SHP77 treated with DMSO at 0.1 percent for 48 hours (cell line): Measurements from ENCODE around the gene HOXB3.
"Not testable (repeated sequence)": the region's sequence is repeated elsewhere in the genome, so short reads cannot be mapped to it uniquely, and the experiment has no call there.

Experiments
- DNase-seq: peaks from one replicate; lab custom pipeline; 2025; lab: John Stamatoyannopoulos, UW

The HOXB3 gene

GRCh38 chr17:48526608-48527546 lies 63.2 kb downstream of the HOXB3 start:
- DNase-seq = no peak

- peak; percentile 31 for DNase-seq
Measured at GRCh38 chr17:48523010-48523409, 67.0 kb downstream of the HOXB3 start.

- DNase-seq = peak; percentile 63
Measured at GRCh38 chr17:48522031-48522653, 67.9 kb downstream of the HOXB3 start.

GRCh38 chr17:48520631-48521079 lies 69.4 kb downstream of the HOXB3 start:
- DNase-seq = no peak

- DNase-seq = no peak
Measured at GRCh38 chr17:48519427-48519826, 70.6 kb downstream of the HOXB3 start.

GRCh38 chr17:48517478-48517877 lies 72.6 kb downstream of the HOXB3 start:
- no peak for DNase-seq

GRCh38 chr17:48515925-48516900 lies 73.8 kb downstream of the HOXB3 start:
- no peak for DNase-seq

GRCh38 chr17:48514477-48514876 lies 75.6 kb downstream of the HOXB3 start:
- no peak for DNase-seq

- no peak for DNase-seq
Measured at GRCh38 chr17:48513666-48514455, 76.2 kb downstream of the HOXB3 start.

- DNase-seq = no peak
Measured at GRCh38 chr17:48513097-48513496, 76.9 kb downstream of the HOXB3 start.

GRCh38 chr17:48510761-48511604 lies 79.1 kb downstream of the HOXB3 start:
- no peak for DNase-seq

GRCh38 chr17:48510381-48510760 lies 79.7 kb downstream of the HOXB3 start:
- DNase-seq = no peak

GRCh38 chr17:48509708-48510107 lies 80.3 kb downstream of the HOXB3 start:
- DNase-seq = not testable (repeated sequence)

- peak; percentile 39 for DNase-seq
Measured at GRCh38 chr17:48506246-48506645, 83.8 kb downstream of the HOXB3 start.

- DNase-seq = peak; percentile 96
Measured at GRCh38 chr17:48505788-48506187, 84.3 kb downstream of the HOXB3 start.

- DNase-seq = no peak
Measured at GRCh38 chr17:48504953-48505352, 85.1 kb downstream of the HOXB3 start.

GRCh38 chr17:48503747-48504146 lies 86.3 kb downstream of the HOXB3 start:
- peak; percentile 9 for DNase-seq

GRCh38 chr17:48502901-48503300 lies 87.1 kb downstream of the HOXB3 start:
- DNase-seq = no peak

- DNase-seq = no peak
Measured at GRCh38 chr17:48502312-48502711, 87.7 kb downstream of the HOXB3 start.
